SK-N-SH (cell line): Measurements from ENCODE around the gene PRKAB2. TPM values are rescaled to one million over a fixed set of nuclear protein-coding genes. Genes with fewer than 3 reads are reported as not detected.

ENCODE experiments used
- polyA plus RNA-seq, 3 experiments: library from polyadenylated mRNA; depleted of rRNA; stranded (reverse); fragments of >200 nt; gene quantifications; 2 replicates each; pipeline ENCODE4 v1.2.3, GENCODE V29; 2012

The PRKAB2 gene
- polyA plus RNA-seq, 1 of the 3 experiments (the other 2 are of a cell fraction), result 6.2 TPM

Other genes with a start within 250 kb of the PRKAB2 start
- 6.0 and 8.0 TPM in 2 replicates for gene NBPF12, start 234.1 kb downstream of the PRKAB2 start, polyA plus RNA-seq (2012; rRNA removed)
- 0.30 and 0.50 TPM in 2 replicates for gene FMO5, start 52.9 kb upstream of the PRKAB2 start, polyA plus RNA-seq (2012; rRNA removed)
- 24.7 and 37.2 TPM in 2 replicates for gene CHD1L, start 70.2 kb upstream of the PRKAB2 start, polyA plus RNA-seq (2012; rRNA removed)